HepG2 (cell line): ENCODE data around the gene CENPB. TPM values are rescaled to one million over a fixed set of nuclear protein-coding genes. Genes with fewer than 3 reads are reported as not detected.

ENCODE experiments used
- ATF4 ChIP-seq, 2 experiments: fragments of 450-650 bp in 1 of 2; sonication (generic) in 1 of 2; formaldehyde crosslinking; IDR thresholded peaks; 2 replicates each; pipeline versions ENCODE4 v1.5.0 to v1.8.0; 2020 to 2022; ENCODE audit warnings: mild to moderate bottlenecking in 1 of 2, missing genetic modification reagents in 1 of 2
- BHLHE40 ChIP-seq: IDR thresholded peaks from 2 replicates; pipeline ENCODE4 v1.6.1; 2011; ENCODE audit warnings: low read length, improper control_type of control experiment
- ERF ChIP-seq: IDR thresholded peaks from 2 replicates; pipeline ENCODE4 v1.6.1; 2018; ENCODE audit warnings: missing biosample characterization, missing genetic modification reagents
- FOXO4 ChIP-seq: sonication (generic); formaldehyde crosslinking; conservative IDR thresholded peaks from 2 replicates; pipeline ENCODE4 v1.8.1; 2023; ENCODE audit warnings: missing genetic modification reagents
- HDAC2 ChIP-seq: sonication (generic); formaldehyde crosslinking; IDR thresholded peaks from 2 replicates; pipeline ENCODE4 v1.4.0; 2020; ENCODE audit warnings: missing genetic modification reagents
- HNRNPL ChIP-seq: fragments of 200-400 bp; formaldehyde crosslinking; IDR thresholded peaks from 2 replicates; pipeline ENCODE4 v1.6.1; 2017; ENCODE audit warnings: mild to moderate bottlenecking, low read depth, low read length
- IRF9 ChIP-seq: sonication (generic); formaldehyde crosslinking; IDR thresholded peaks from 2 replicates; pipeline ENCODE4 v1.8.0; 2022; ENCODE audit warnings: missing genetic modification reagents, mild to moderate bottlenecking, borderline replicate concordance
- JUN ChIP-seq: sonication (generic); formaldehyde crosslinking; IDR thresholded peaks from 2 replicates; pipeline ENCODE4 v1.4.0; 2020; ENCODE audit warnings: mild to moderate bottlenecking, missing genetic modification reagents
- PHF8 ChIP-seq: sonication (generic); formaldehyde crosslinking; IDR thresholded peaks from 2 replicates; pipeline ENCODE4 v1.5.0; 2020; ENCODE audit warnings: missing genetic modification reagents
- POLR2AphosphoS2 ChIP-seq: IDR thresholded peaks from 2 replicates; pipeline ENCODE4 v1.6.1; 2011; ENCODE audit warnings: low read depth, low read length, improper control_type of control experiment
- RCOR2 ChIP-seq: IDR thresholded peaks from 2 replicates; pipeline ENCODE4 v1.6.1; 2016; ENCODE audit warnings: missing biosample characterization, missing genetic modification reagents
- ZBTB44 ChIP-seq: sonication (generic); formaldehyde crosslinking; IDR thresholded peaks from 2 replicates; pipeline ENCODE4 v1.4.0; 2020; ENCODE audit warnings: missing genetic modification reagents
- ZFP36 ChIP-seq: fragments of 150-350 bp; IDR thresholded peaks from 2 replicates; pipeline ENCODE4 v1.6.1; 2018; ENCODE audit warnings: borderline replicate concordance, low read length, low read depth; ENCODE audit not compliant: partially characterized antibody
- ZFP82 ChIP-seq: sonication (generic); formaldehyde crosslinking; IDR thresholded peaks from 2 replicates; pipeline ENCODE4 v1.5.1; 2020; ENCODE audit warnings: mild to moderate bottlenecking, missing genetic modification reagents, borderline replicate concordance
- ZNF569 ChIP-seq: sonication (generic); formaldehyde crosslinking; IDR thresholded peaks from 2 replicates; pipeline ENCODE4 v1.5.0; 2020; ENCODE audit warnings: mild to moderate bottlenecking, missing genetic modification reagents, moderate library complexity, borderline replicate concordance
- ZNF777 ChIP-seq: sonication (generic); formaldehyde crosslinking; IDR thresholded peaks from 2 replicates; pipeline ENCODE4 v1.4.0; 2020; ENCODE audit warnings: missing genetic modification reagents
- ZNF790 ChIP-seq: sonication (generic); formaldehyde crosslinking; IDR thresholded peaks from 2 replicates; pipeline ENCODE4 v1.8.0; 2022; ENCODE audit warnings: missing genetic modification reagents, mild to moderate bottlenecking, borderline replicate concordance
- ZNF878 ChIP-seq: sonication (generic); formaldehyde crosslinking; IDR thresholded peaks from 2 replicates; pipeline ENCODE4 v1.8.1; 2023; ENCODE audit warnings: mild to moderate bottlenecking, missing genetic modification reagents, moderate library complexity
- polyA plus RNA-seq, 8 experiments: library from polyadenylated mRNA; depleted of rRNA in 3 of 8; stranded (reverse) in 7 of 8; unstranded in 1 of 8; fragments of >200 nt; fragmentation: Illumina TruSeq in 4 of 8; extraction: Trizol in 4 of 8; gene quantifications; 2 replicates each; pipeline versions ENCODE4 v1.2.1 to v1.2.3, GENCODE V29; 2011 to 2016; ENCODE audit warnings: low read depth in 4 of 8, missing spikeins in 1 of 8, mixed read lengths in 1 of 8; ENCODE audit not compliant: insufficient read depth in 1 of 8
- total RNA-seq, 5 experiments: library from RNA; depleted of rRNA; stranded (reverse); fragments of >200 nt; fragmentation: Illumina TruSeq; extraction: Trizol; gene quantifications; 2 replicates each; pipeline ENCODE4 v1.2.3, GENCODE V29; 2016; ENCODE audit warnings: low read depth in 1 of 5
- TF ChIP-seq, protein P1 (sequence below): sonication (generic); formaldehyde crosslinking; conservative IDR thresholded peaks from 2 replicates; pipeline ENCODE4 v1.8.0; 2022; ENCODE audit warnings: mild to moderate bottlenecking, moderate library complexity, missing genetic modification reagents
- TF ChIP-seq, protein P2 (sequence below): sonication (generic); formaldehyde crosslinking; IDR thresholded peaks from 2 replicates; pipeline ENCODE4 v1.4.0; 2020; ENCODE audit warnings: mild to moderate bottlenecking, missing genetic modification reagents

CENPB gene
- total and polyA plus RNA-seq, 2 of the 13 experiments (the other 11 are each of a cell fraction or from before 2014, with no cell fraction given), result 10.4 to 54.5 TPM

GRCh38 chr20:3820048-3820900, 33.7 kb upstream of the CENPB start, which contains the start of gene AP5S1 (continued):
- TF ChIP-seq, protein P1, sequence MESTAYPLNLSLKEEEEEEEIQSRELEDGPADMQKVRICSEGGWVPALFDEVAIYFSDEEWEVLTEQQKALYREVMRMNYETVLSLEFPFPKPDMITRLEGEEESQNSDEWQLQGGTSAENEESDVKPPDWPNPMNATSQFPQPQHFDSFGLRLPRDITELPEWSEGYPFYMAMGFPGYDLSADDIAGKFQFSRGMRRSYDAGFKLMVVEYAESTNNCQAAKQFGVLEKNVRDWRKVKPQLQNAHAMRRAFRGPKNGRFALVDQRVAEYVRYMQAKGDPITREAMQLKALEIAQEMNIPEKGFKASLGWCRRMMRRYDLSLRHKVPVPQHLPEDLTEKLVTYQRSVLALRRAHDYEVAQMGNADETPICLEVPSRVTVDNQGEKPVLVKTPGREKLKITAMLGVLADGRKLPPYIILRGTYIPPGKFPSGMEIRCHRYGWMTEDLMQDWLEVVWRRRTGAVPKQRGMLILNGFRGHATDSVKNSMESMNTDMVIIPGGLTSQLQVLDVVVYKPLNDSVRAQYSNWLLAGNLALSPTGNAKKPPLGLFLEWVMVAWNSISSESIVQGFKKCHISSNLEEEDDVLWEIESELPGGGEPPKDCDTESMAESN (CRISPR knock-in tag), result peak; percentile 97
- no peak for TF ChIP-seq ZNF569 (CRISPR knock-in tag)
- no peak for TF ChIP-seq ZFP36
- TF ChIP-seq ZNF777, result peak; percentile 100
- TF ChIP-seq POLR2AphosphoS2, result no peak
- peak; percentile 99 for TF ChIP-seq ERF (CRISPR knock-in tag)
- TF ChIP-seq, protein P2, sequence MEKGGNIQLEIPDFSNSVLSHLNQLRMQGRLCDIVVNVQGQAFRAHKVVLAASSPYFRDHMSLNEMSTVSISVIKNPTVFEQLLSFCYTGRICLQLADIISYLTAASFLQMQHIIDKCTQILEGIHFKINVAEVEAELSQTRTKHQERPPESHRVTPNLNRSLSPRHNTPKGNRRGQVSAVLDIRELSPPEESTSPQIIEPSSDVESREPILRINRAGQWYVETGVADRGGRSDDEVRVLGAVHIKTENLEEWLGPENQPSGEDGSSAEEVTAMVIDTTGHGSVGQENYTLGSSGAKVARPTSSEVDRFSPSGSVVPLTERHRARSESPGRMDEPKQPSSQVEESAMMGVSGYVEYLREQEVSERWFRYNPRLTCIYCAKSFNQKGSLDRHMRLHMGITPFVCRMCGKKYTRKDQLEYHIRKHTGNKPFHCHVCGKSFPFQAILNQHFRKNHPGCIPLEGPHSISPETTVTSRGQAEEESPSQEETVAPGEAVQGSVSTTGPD, result no peak
- peak; percentile 65 for TF ChIP-seq JUN (CRISPR knock-in tag)
- no peak for TF ChIP-seq ZFP82 (CRISPR knock-in tag)
- peak; percentile 97 for TF ChIP-seq ZNF790 (CRISPR knock-in tag)
- TF ChIP-seq FOXO4 (CRISPR knock-in tag), result peak; percentile 97; the same call in 1 of the 2 replicates
- TF ChIP-seq HDAC2, result peak; percentile 81
- peak; percentile 100 for TF ChIP-seq PHF8 (CRISPR knock-in tag)
- TF ChIP-seq RCOR2, result 0 out of 2 replicates have a peak, but pooled peaks have one; percentile 53
- TF ChIP-seq ATF4 (CRISPR knock-in tag; IDR thresholded peaks at IDR 0.05), result peak in 1 of 2 experiments; percentile 85; a peak in 2 of 4 replicates
- peak; percentile 53; the same call in 1 of the 2 replicates for TF ChIP-seq BHLHE40
- peak; percentile 93; the same call in 1 of the 2 replicates for TF ChIP-seq ZNF878 (CRISPR knock-in tag)
- TF ChIP-seq IRF9 (CRISPR knock-in tag), result peak; percentile 100
- TF ChIP-seq ZBTB44 (CRISPR knock-in tag), result peak; percentile 84
- 0 out of 2 replicates have a peak, but pooled peaks have one; percentile 52 for TF ChIP-seq HNRNPL
